ENCODE data around the gene GLI2.

The GLI2 gene

DNA sequence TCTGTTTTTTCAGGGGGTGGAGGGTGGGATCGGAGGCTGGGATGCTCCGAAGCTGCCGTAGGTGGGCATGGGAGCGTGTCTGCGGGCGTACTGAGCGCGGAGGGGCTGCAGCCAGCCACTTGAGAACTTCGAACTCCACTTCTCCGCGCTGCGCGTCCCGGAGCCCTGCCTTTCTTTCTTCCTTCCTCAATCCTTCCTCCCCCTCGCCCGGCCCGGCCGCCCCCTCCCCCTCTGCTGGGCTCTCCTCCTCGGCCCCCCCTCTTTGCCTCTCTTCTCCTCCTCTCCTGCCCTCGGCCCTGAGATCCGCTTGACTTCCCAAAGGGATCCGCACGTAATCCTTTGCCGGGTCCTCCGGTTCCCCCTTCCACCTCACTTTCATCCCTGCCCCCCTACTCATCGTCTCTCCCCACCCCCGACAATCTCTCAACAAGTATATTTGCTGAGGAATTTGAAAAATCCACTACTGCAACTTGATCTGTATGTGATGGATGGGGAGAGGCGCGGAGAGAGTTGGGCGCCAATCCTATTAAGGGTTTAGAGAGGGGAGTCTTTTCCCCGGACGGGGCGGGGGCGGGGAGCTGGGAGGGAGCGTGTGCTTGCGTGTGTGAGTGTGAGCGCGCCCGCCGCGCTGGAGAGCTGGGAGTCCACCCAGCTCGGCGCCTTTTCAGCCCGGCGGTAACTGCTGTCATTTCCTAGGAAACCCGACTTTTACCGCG lies 1.1 kb downstream of the GLI2 start:
- peaks cover 24% of the 10 kb centered on the region for H3K27me3 ChIP-seq (replicated peaks; ENCODE audit: control insufficient read depth, insufficient read depth, low read length, poor library complexity, severe bottlenecking)
- no peaks in the 10 kb centered on the region for H3K9me3 ChIP-seq (ENCODE audit: control insufficient read depth, low read length)
- no peak for DNase-seq
- no peak overlapping the region for H3K4me3 ChIP-seq (ENCODE audit: insufficient read depth, low read depth, low read length, poor library complexity, severe bottlenecking)
- H3K4me1 ChIP-seq (ENCODE audit: control insufficient read depth, insufficient read depth, low read length, poor library complexity, severe bottlenecking): no peaks in the 10 kb centered on the region
- no peaks in the 10 kb centered on the region for H3K36me3 ChIP-seq (ENCODE audit: control insufficient read depth, insufficient read depth, low read length)
- no peak overlapping the region for H3K27ac ChIP-seq (ENCODE audit: insufficient read depth, low read length, poor library complexity, severe bottlenecking)

DNA sequence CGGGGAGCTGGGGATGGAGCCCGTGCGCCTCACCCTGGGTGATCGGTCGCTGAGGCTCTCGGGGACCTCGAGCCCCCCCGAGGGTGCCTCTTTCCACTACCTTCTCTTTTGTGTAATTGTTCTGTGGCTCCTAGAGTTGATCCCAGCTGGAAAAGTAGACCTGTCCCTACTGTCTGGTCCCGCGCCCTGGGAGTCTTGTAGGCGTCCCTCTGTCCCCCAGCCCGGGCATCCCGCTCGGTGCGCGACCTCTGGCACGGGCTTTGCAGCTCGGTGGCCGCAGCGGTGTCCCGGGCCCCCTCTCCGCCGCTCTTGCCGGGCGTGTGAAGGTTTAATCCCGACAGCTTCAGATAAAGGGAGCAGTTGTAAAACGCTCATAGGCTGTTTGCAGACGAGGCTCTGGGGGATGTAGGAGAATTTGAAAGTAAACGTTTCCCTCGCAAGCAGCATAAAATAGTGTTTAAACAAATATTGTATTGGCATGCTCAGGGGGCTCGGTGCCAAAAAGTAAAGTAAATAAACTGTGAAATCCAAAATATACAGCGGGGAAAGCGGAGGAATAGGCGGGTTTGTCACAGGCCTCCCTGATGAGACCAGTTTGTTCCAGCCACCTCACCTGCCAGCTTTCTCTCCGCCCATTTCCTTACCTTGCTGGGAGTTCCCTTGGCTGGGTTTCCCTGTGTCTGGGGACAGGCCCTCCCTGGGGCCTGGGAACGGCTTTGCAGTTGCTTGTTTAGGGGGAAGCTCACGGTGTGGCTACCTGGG lies 1.9 kb downstream of the GLI2 start:
- H3K27ac ChIP-seq (ENCODE audit: insufficient read depth, low read length, poor library complexity, severe bottlenecking): no peak overlapping the region
- H3K4me3 ChIP-seq (ENCODE audit: insufficient read depth, low read depth, low read length, poor library complexity, severe bottlenecking): no peak overlapping the region
- no peak for DNase-seq
- H3K9me3 ChIP-seq (ENCODE audit: control insufficient read depth, low read length): no peaks in the 10 kb centered on the region
- H3K27me3 ChIP-seq (replicated peaks; ENCODE audit: control insufficient read depth, insufficient read depth, low read length, poor library complexity, severe bottlenecking): peaks cover 24% of the 10 kb centered on the region
- H3K4me1 ChIP-seq (ENCODE audit: control insufficient read depth, insufficient read depth, low read length, poor library complexity, severe bottlenecking): no peaks in the 10 kb centered on the region
- H3K36me3 ChIP-seq (ENCODE audit: control insufficient read depth, insufficient read depth, low read length): no peaks in the 10 kb centered on the region

DNA sequence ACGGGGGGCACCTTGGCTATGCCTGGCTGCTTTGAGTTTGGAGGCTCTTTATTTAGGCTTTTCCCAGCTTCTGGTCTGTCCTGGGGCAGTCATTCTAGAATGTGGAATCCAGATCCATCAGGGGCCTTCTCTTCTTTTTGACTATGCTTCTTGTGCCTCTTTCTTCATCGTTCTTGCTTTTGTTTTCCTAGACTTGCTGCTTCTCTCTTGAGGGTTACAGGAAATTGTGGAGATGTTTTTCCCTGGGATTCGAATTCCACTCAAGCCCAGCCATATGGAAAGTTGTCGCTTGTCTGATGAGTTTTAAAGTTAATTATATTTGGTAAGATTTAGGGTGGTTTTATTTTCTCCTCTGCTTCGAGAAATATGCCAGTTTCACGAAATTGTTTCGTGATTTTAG lies 2.4 kb downstream of the GLI2 start:
- Histone ChIP-seq H3K9me3 (ENCODE audit: control insufficient read depth, low read length) (no peaks in the 10 kb centered on the region), H3K4me3 (ENCODE audit: insufficient read depth, low read depth, low read length, poor library complexity, severe bottlenecking) (no peak overlapping the region), H3K36me3 (ENCODE audit: control insufficient read depth, insufficient read depth, low read length) (no peaks in the 10 kb centered on the region), H3K4me1 (ENCODE audit: control insufficient read depth, insufficient read depth, low read length, poor library complexity, severe bottlenecking) (no peaks in the 10 kb centered on the region), H3K27me3 (replicated peaks; ENCODE audit: control insufficient read depth, insufficient read depth, low read length, poor library complexity, severe bottlenecking) (peaks cover 24% of the 10 kb centered on the region), H3K27ac (ENCODE audit: insufficient read depth, low read length, poor library complexity, severe bottlenecking) (no peak overlapping the region)
- DNase-seq: no peak

DNA sequence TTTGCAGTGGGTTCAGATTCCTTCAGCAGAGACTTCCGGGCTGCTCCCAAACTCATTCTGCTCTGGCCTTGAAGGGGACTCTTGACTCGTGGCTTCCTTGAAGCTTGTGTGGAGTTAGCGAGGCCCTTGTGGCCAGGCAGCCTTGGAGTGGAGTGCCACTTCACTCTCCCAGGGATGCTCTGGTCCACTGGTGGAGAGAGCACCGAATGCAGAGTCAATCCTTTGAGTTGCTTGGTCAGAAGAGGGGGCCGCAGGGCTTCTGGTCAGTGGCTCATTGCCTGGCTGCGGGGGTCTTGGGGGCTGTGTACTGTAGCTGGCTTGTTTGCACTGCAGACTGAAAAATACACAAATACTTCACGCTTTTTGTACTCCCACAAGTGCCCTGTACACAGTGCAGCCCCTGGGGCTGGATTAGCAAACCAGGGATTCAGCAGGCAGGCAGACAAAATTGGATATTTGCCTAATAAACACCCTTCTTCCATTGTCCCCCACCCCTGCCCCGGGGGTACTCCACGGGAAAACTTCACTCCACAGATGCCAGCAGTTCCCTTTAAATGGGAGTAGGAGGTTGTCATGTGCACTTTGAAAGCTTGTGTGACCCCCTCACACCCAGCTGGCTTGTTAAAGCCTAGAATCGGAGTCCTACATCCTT lies 3.2 kb downstream of the GLI2 start:
- H3K27ac ChIP-seq (ENCODE audit: insufficient read depth, low read length, poor library complexity, severe bottlenecking): no peak overlapping the region
- DNase-seq: no peak
- H3K27me3 ChIP-seq (replicated peaks; ENCODE audit: control insufficient read depth, insufficient read depth, low read length, poor library complexity, severe bottlenecking): peaks cover 24% of the 10 kb centered on the region
- no peak overlapping the region for H3K4me3 ChIP-seq (ENCODE audit: insufficient read depth, low read depth, low read length, poor library complexity, severe bottlenecking)
- H3K9me3 ChIP-seq (ENCODE audit: control insufficient read depth, low read length): no peaks in the 10 kb centered on the region
- no peaks in the 10 kb centered on the region for H3K4me1 ChIP-seq (ENCODE audit: control insufficient read depth, insufficient read depth, low read length, poor library complexity, severe bottlenecking)
- no peaks in the 10 kb centered on the region for H3K36me3 ChIP-seq (ENCODE audit: control insufficient read depth, insufficient read depth, low read length)

DNA sequence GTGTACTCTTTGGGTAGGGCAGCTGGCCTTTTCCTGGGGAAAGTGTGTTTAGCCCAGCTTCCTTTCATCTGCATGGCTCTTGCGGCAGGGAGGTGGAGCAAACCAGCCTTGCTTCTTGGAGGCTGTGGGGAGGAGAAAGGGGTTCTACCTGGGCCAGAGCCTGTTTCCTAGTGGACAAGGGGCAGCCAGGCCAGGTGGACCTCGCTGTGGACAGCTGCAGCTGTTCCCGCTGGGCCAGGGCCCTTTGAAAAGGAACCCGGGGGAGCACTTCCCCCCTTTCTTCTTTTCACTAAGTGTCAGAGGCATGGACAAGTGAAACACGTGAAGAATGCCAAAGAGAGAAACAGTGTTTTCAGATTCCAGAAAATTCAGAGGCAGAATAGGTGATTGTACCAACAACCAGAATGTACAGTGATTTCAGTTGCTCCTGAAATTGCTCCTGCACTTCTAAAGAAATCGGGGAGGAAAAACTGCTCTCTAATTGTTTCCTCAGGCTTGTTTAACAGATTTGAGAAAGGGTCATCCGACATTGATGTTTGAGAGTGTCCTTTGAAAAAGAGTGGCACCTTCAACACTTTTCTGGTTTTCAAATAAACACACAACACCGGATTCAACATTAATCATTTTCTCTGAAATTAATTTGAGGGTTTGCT lies 3.9 kb downstream of the GLI2 start:
- Histone ChIP-seq H3K27me3 (replicated peaks; ENCODE audit: control insufficient read depth, insufficient read depth, low read length, poor library complexity, severe bottlenecking) (peaks cover 24% of the 10 kb centered on the region), H3K4me3 (ENCODE audit: insufficient read depth, low read depth, low read length, poor library complexity, severe bottlenecking) (no peak overlapping the region), H3K27ac (ENCODE audit: insufficient read depth, low read length, poor library complexity, severe bottlenecking) (no peak overlapping the region), H3K36me3 (ENCODE audit: control insufficient read depth, insufficient read depth, low read length) (no peaks in the 10 kb centered on the region), H3K9me3 (ENCODE audit: control insufficient read depth, low read length) (no peaks in the 10 kb centered on the region), H3K4me1 (ENCODE audit: control insufficient read depth, insufficient read depth, low read length, poor library complexity, severe bottlenecking) (no peaks in the 10 kb centered on the region)
- DNase-seq: no peak

DNA sequence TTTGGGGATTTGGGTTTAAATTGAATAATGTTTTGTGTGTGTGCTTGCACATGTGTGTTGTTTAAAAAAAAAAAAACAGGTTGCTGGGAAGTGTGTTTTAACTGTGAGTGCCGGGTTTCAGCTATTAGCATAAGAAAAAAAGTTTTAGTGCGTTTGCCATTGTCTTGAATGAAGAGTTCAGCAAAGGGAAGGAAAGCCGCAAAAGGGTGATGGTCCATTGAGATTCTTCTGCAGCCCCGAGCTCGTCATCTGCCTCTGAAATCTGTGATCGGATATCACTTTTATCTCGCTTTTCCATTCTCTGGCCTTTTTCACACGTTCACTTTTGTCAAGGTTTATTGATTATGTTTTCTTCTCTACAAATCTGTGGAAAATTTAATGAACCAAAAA lies 4.7 kb downstream of the GLI2 start:
- Histone ChIP-seq H3K27me3 (replicated peaks; ENCODE audit: control insufficient read depth, insufficient read depth, low read length, poor library complexity, severe bottlenecking) (peaks cover 24% of the 10 kb centered on the region), H3K27ac (ENCODE audit: insufficient read depth, low read length, poor library complexity, severe bottlenecking) (no peak overlapping the region), H3K36me3 (ENCODE audit: control insufficient read depth, insufficient read depth, low read length) (no peaks in the 10 kb centered on the region), H3K9me3 (ENCODE audit: control insufficient read depth, low read length) (no peaks in the 10 kb centered on the region), H3K4me3 (ENCODE audit: insufficient read depth, low read depth, low read length, poor library complexity, severe bottlenecking) (no peak overlapping the region), H3K4me1 (ENCODE audit: control insufficient read depth, insufficient read depth, low read length, poor library complexity, severe bottlenecking) (no peaks in the 10 kb centered on the region)
- DNase-seq: no peak

DNA sequence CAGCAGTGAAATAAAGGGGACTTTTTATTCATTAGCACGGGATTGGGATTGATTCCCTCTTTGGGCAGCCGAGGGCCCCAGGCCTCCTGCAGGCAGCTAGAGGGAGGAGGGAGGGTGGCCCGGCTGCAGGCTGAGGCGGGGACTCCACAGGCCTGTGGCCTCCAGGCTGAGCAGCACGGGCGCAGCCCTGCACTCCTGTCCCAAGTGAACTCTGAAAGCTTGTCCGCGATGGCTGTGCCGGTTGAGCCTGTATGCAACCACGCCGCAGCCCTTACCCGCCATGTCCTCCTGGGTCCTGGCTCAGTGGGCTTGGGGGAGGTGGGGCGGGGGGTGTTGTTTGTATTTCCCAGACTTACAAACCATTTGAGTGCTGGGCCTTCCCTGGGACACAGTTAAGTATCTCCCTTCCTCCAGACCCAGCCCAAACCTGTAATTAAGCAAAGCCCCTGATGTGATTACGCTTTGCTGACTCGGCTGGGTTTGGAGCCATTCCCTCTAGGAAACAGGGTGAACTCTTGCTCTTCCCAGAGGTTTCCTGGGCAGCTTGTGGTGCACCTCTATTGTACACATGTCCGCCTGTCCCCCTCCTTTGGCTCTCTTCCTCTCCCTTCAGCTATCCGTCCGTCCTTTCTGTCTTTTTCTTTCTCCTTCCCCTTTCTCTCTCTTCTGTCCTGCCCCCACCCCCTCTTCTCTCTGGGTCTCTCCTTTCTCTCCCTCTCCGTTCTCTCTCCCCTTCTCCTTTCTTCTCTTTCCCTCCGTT lies 5.3 kb downstream of the GLI2 start:
- no peak for DNase-seq
- Histone ChIP-seq H3K27me3 (replicated peaks; ENCODE audit: control insufficient read depth, insufficient read depth, low read length, poor library complexity, severe bottlenecking) (peaks cover 24% of the 10 kb centered on the region), H3K36me3 (ENCODE audit: control insufficient read depth, insufficient read depth, low read length) (no peaks in the 10 kb centered on the region), H3K4me1 (ENCODE audit: control insufficient read depth, insufficient read depth, low read length, poor library complexity, severe bottlenecking) (no peaks in the 10 kb centered on the region), H3K27ac (ENCODE audit: insufficient read depth, low read length, poor library complexity, severe bottlenecking) (no peak overlapping the region), H3K4me3 (ENCODE audit: insufficient read depth, low read depth, low read length, poor library complexity, severe bottlenecking) (no peak overlapping the region), H3K9me3 (ENCODE audit: control insufficient read depth, low read length) (no peaks in the 10 kb centered on the region)

DNA sequence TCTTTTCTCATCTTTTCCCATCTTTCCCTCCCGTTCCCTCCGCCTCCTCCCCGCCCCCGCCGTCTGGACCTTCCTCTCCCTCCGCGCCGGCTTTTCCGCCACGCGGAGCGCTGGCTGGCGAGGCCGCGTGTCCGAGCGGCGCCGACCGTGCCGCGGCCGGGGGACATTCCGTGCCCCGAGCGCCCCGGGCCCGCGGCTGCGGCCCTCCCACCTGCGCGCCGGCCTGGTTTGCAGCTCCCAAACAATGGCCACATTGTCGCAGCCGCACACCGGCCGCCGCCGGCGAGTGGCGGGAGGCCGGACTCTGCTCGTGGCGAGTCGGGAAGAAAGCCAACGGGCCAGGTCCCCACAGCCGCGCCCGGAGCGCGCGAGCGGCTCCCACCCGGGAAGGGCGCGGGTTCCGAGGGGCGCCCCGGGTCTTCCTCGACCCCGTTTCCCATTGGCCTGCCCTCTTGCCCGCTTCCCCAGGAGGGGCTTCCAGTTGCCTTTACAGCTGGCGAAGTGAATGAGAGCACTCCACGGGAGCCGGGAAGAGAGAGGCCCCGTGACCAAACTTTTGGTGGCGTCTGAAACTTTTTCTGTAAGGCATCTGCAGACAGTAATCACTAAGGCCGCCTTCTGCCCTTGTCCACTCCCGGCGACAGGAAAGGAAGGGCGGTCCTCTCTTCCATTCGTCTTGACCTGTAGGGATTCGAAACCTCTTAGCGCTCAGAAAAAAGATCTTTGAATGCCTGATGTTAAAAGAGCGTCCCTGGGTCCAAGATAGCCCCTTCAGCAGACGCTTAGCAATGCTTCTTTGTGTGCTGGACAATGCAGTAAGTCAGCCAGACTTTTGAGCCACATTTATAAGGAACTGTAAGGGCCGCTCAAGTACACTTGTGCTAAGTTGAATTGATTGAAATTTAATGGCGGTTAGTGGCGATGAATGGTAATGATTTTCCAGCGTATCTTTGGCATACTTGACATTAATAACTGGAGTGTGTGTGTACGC lies 6.2 kb downstream of the GLI2 start:
- Histone ChIP-seq H3K27me3 (replicated peaks; ENCODE audit: control insufficient read depth, insufficient read depth, low read length, poor library complexity, severe bottlenecking) (peaks cover 22% of the 10 kb centered on the region), H3K36me3 (ENCODE audit: control insufficient read depth, insufficient read depth, low read length) (no peaks in the 10 kb centered on the region), H3K9me3 (ENCODE audit: control insufficient read depth, low read length) (no peaks in the 10 kb centered on the region), H3K4me1 (ENCODE audit: control insufficient read depth, insufficient read depth, low read length, poor library complexity, severe bottlenecking) (no peaks in the 10 kb centered on the region), H3K4me3 (ENCODE audit: insufficient read depth, low read depth, low read length, poor library complexity, severe bottlenecking) (no peak overlapping the region), H3K27ac (ENCODE audit: insufficient read depth, low read length, poor library complexity, severe bottlenecking) (no peak overlapping the region)
- no peak for DNase-seq

DNA sequence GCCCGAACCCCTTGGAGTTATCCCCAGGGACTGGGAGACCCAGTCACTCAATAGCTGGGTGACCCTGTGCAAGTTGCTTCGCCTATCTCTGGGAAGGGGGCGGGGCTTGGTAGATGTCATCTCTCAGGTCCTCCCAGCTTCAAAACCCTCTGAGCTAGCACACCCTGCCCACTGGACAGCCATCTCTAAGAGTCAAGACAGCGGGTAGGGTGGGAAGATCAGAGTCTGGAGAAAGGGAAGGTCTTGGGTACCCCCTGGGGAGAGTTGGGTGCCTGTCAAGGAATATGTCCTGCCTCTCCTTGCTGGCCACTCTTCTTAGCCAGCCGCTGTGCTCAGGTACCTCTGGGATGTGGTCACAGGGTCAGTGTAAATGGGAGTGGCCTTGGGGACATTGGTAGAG lies 8.0 kb downstream of the GLI2 start:
- H3K27me3 ChIP-seq (replicated peaks; ENCODE audit: control insufficient read depth, insufficient read depth, low read length, poor library complexity, severe bottlenecking): peaks cover 6% of the 10 kb centered on the region
- no peaks in the 10 kb centered on the region for H3K4me1 ChIP-seq (ENCODE audit: control insufficient read depth, insufficient read depth, low read length, poor library complexity, severe bottlenecking)
- no peak overlapping the region for H3K4me3 ChIP-seq (ENCODE audit: insufficient read depth, low read depth, low read length, poor library complexity, severe bottlenecking)
- H3K27ac ChIP-seq (ENCODE audit: insufficient read depth, low read length, poor library complexity, severe bottlenecking): no peak overlapping the region
- H3K9me3 ChIP-seq (ENCODE audit: control insufficient read depth, low read length): no peaks in the 10 kb centered on the region
- no peak for DNase-seq
- H3K36me3 ChIP-seq (ENCODE audit: control insufficient read depth, insufficient read depth, low read length): no peaks in the 10 kb centered on the region
